Osteocyte (in vitro differentiated cells): ENCODE data around the gene EFCAB8. TPM values are rescaled to one million over a fixed set of nuclear protein-coding genes. Genes with fewer than 3 reads are reported as not detected.

Experiments
- DNase-seq: peaks from one replicate; pipeline ENCODE4 v3.0.0; 2021; ENCODE audit warnings: mixed read lengths; ENCODE audit not compliant: unreplicated experiment; ENCODE audit errors: extremely low spot score
- H3K27ac Mint-ChIP-seq: one replicate; pipeline ENCODE4 v1.8.0; 2021; ENCODE audit warnings: mild to moderate bottlenecking, mixed read lengths; ENCODE audit not compliant: unreplicated experiment
- H3K27me3 Mint-ChIP-seq: one replicate; pipeline ENCODE4 v1.8.0; 2021; ENCODE audit warnings: mixed read lengths; ENCODE audit not compliant: unreplicated experiment
- H3K36me3 Mint-ChIP-seq: one replicate; pipeline ENCODE4 v1.8.0; 2021; ENCODE audit warnings: mixed read lengths; ENCODE audit not compliant: unreplicated experiment
- H3K4me1 Mint-ChIP-seq: one replicate; pipeline ENCODE4 v1.8.0; 2021; ENCODE audit warnings: mixed read lengths; ENCODE audit not compliant: unreplicated experiment
- H3K4me3 Mint-ChIP-seq: one replicate; pipeline ENCODE4 v1.8.0; 2021; ENCODE audit warnings: mild to moderate bottlenecking, moderate library complexity, mixed read lengths; ENCODE audit not compliant: unreplicated experiment
- H3K9me3 Mint-ChIP-seq: one replicate; pipeline ENCODE4 v1.8.0; 2021; ENCODE audit warnings: mixed read lengths; ENCODE audit not compliant: unreplicated experiment
- CTCF ChIP-seq: fragments of 200-600 bp; sonication (generic); IDR thresholded peaks from 2 replicates; pipeline ENCODE4 v1.5.0; 2021; ENCODE audit warnings: antibody characterized with exemption, mild to moderate bottlenecking, moderate library complexity
- total RNA-seq: library from RNA; stranded (reverse); gene quantifications from 2 replicates; pipeline ENCODE4 v1.2.1, GENCODE V29; 2021

The EFCAB8 gene
- total RNA-seq, 1 donor from 2014 or later = 0.64 TPM

- no peaks in the 10 kb centered on the region for H3K4me1 Mint-ChIP-seq
- TF ChIP-seq CTCF = no peak
- no peaks in the 10 kb centered on the region for H3K9me3 Mint-ChIP-seq
- H3K36me3 Mint-ChIP-seq = peaks cover 51% of the 10 kb centered on the region
- no peak overlapping the region for H3K4me3 Mint-ChIP-seq
- H3K27ac Mint-ChIP-seq = no peak overlapping the region
- DNase-seq = no peak
- no peaks in the 10 kb centered on the region for H3K27me3 Mint-ChIP-seq
Measured at GRCh38 chr20:32847964-32848363, 10.8 kb upstream of the EFCAB8 start.

GRCh38 chr20:32848846-32849245, 9.9 kb upstream of the EFCAB8 start:
- no peaks in the 10 kb centered on the region for H3K27me3 Mint-ChIP-seq
- no peaks in the 10 kb centered on the region for H3K9me3 Mint-ChIP-seq
- no peak for TF ChIP-seq CTCF

GRCh38 chr20:32849577-32849976, 9.1 kb upstream of the EFCAB8 start:
- Mint-ChIP-seq H3K4me3 (no peak overlapping the region), H3K27me3 (no peaks in the 10 kb centered on the region), H3K36me3 (peaks cover 51% of the 10 kb centered on the region), H3K9me3 (no peaks in the 10 kb centered on the region), H3K4me1 (no peaks in the 10 kb centered on the region), H3K27ac (no peak overlapping the region)
- DNase-seq = no peak
- no peak for TF ChIP-seq CTCF

More at GRCh38 chr20:32848846-32849245, 9.9 kb upstream of the EFCAB8 start:
- no peak overlapping the region for H3K27ac Mint-ChIP-seq
- no peaks in the 10 kb centered on the region for H3K4me1 Mint-ChIP-seq
- no peak overlapping the region for H3K4me3 Mint-ChIP-seq
- H3K36me3 Mint-ChIP-seq = peaks cover 54% of the 10 kb centered on the region
- DNase-seq = no peak

- Mint-ChIP-seq H3K36me3 (peaks cover 31% of the 10 kb centered on the region), H3K27me3 (no peaks in the 10 kb centered on the region), H3K4me3 (no peak overlapping the region), H3K27ac (no peak overlapping the region), H3K9me3 (no peaks in the 10 kb centered on the region), H3K4me1 (no peaks in the 10 kb centered on the region)
- TF ChIP-seq CTCF = no peak
- DNase-seq = no peak
Measured at GRCh38 chr20:32855387-32855786, 3.3 kb upstream of the EFCAB8 start.

GRCh38 chr20:32858189-32858588, 534 bp upstream of the EFCAB8 start:
- Mint-ChIP-seq H3K36me3 (peaks cover 23% of the 10 kb centered on the region), H3K27me3 (no peaks in the 10 kb centered on the region)
- TF ChIP-seq CTCF = no peak

More at GRCh38 chr20:32858189-32858588, 534 bp upstream of the EFCAB8 start:
- no peak overlapping the region for H3K4me3 Mint-ChIP-seq
- no peak overlapping the region for H3K27ac Mint-ChIP-seq
- no peaks in the 10 kb centered on the region for H3K9me3 Mint-ChIP-seq
- H3K4me1 Mint-ChIP-seq = no peaks in the 10 kb centered on the region
- no peak for DNase-seq
